Transverse colon (tissue), 4 donors: ENCODE data around the gene SNTG2. TPM values are rescaled to one million over a fixed set of nuclear protein-coding genes. Genes with fewer than 3 reads are reported as not detected.

Experiments
- DNase-seq: peaks from one replicate; pipeline ENCODE4 v3.0.0-alpha.2; 2019
- H3K27ac ChIP-seq, 4 donors: fragments of 200-600 bp; sonication (generic); 2 replicates each; pipeline ENCODE4 v1.5.1; 2016 to 2018; ENCODE audit warnings: inconsistent platforms in 4 of 4
- H3K27me3 ChIP-seq: fragments of 200-600 bp; sonication (generic); 2 replicates; pipeline ENCODE4 v1.5.1; 2017; ENCODE audit warnings: inconsistent platforms
- H3K36me3 ChIP-seq, 4 donors: fragments of 200-600 bp; sonication (generic); 2 replicates each; pipeline ENCODE4 v1.5.1; 2017 to 2019; ENCODE audit warnings: inconsistent platforms in 4 of 4
- H3K4me1 ChIP-seq, 4 donors: fragments of 200-600 bp; sonication (generic); 2 replicates each; pipeline ENCODE4 v1.5.1; 2017 to 2020; ENCODE audit warnings: inconsistent platforms in 4 of 4
- H3K4me3 ChIP-seq, 4 donors: fragments of 200-600 bp; sonication (generic); 1 replicate in 1 of 4; 2 replicates in 3 of 4; pipeline versions ENCODE4 v1.5.1 to v1.6.1; 2017 to 2019; ENCODE audit warnings: inconsistent platforms in 4 of 4
- H3K9me3 ChIP-seq, 2 donors: fragments of 200-600 bp; sonication (generic); 2 replicates each; pipeline ENCODE4 v1.5.1; 2017 to 2019; ENCODE audit warnings: inconsistent platforms in 2 of 2
- CTCF ChIP-seq, 5 experiments: fragments of 200-600 bp in 3 of 5; fragments of 450-650 bp in 2 of 5; sonication (generic) in 3 of 5; IDR thresholded peaks; 1 replicate in 2 of 5; 2 replicates in 3 of 5; pipeline ENCODE4 v1.5.1; 2016 to 2017; ENCODE audit warnings: antibody characterized with exemption in 5 of 5, inconsistent platforms in 3 of 5, mild to moderate bottlenecking in 2 of 5, moderate library complexity in 1 of 5
- EP300 ChIP-seq: sonication (generic); formaldehyde crosslinking; IDR thresholded peaks from one replicate; pipeline ENCODE4 v1.6.1; 2017; ENCODE audit warnings: antibody characterized with exemption, low read depth
- POLR2A ChIP-seq: fragments of 450-650 bp; IDR thresholded peaks from one replicate; pipeline ENCODE4 v1.6.1; 2016; ENCODE audit warnings: antibody characterized with exemption, mild to moderate bottlenecking, moderate library complexity
- POLR2AphosphoS5 ChIP-seq, 3 donors: sonication (generic); formaldehyde crosslinking; IDR thresholded peaks; one replicate each; pipeline ENCODE4 v1.6.1; 2016; ENCODE audit warnings: antibody characterized with exemption in 3 of 3
- WGBS, 2 donors: methylation state at CpG; one replicate each; pipeline ENCODE4 v1.1.5; 2018; ENCODE audit warnings: low coverage in 1 of 2; 5-methylcytosine and 5-hydroxymethylcytosine counted together
- in situ Hi-C, 4 donors: fragments of 200-750 bp; cut with MboI; loops; one replicate each; pipeline versions ENCODE4 v1.15.0 to v1.15.1; 2017; ENCODE audit warnings: low sequenced_read_pairs in 3 of 4, low pct_ligation_motif_present in 1 of 4, low pct_unique_long_range_greater_than_20kb in 1 of 4
- intact Hi-C: fragments of 100-400 bp; cut with DNase I; formaldehyde crosslinking; loops from one replicate; pipeline ENCODE4 v1.15.1; 2023; ENCODE audit warnings: low total_unique reads
- total RNA-seq, 4 donors: library from RNA; depleted of rRNA; stranded (reverse); fragments of >200 nt; gene quantifications; one replicate each; pipeline ENCODE4 v1.1.0, GENCODE V29; 2016

SNTG2 gene
- total RNA-seq, 4 donors from 2014 or later = 0.55 to 4.9 (median 1.5) TPM

GRCh38 chr2:1170241-1170640, 219.6 kb downstream of the SNTG2 start:
- in situ Hi-C loops (no loop called here), intact Hi-C loops (no loop called here)
- no peak overlapping the region for H3K4me3 ChIP-seq

GRCh38 chr2:1170711-1171110, 220.1 kb downstream of the SNTG2 start:
- H3K9me3 ChIP-seq = no peaks in the 10 kb centered on the region
- in situ Hi-C loops (no loop called here), intact Hi-C loops (no loop called here)
- 84 to 87% methylated on average over 5 of the region's 5 CpGs for WGBS, 2 donors
- no peak for DNase-seq
- no peaks in the 10 kb centered on the region for H3K4me1 ChIP-seq
- no peaks in the 10 kb centered on the region for H3K27me3 ChIP-seq
- H3K27ac ChIP-seq = no peak overlapping the region
- H3K4me3 ChIP-seq = no peak overlapping the region
- H3K36me3 ChIP-seq = no peaks in the 10 kb centered on the region
- TF ChIP-seq POLR2AphosphoS5 (IDR thresholded peaks at IDR 0.05) (no peak), EP300 (no peak), POLR2A (no peak), CTCF (IDR thresholded peaks at IDR 0.05) (no peak)

More at GRCh38 chr2:1170241-1170640, 219.6 kb downstream of the SNTG2 start:
- no peaks in the 10 kb centered on the region for H3K27me3 ChIP-seq
- no peaks in the 10 kb centered on the region for H3K36me3 ChIP-seq
- no peak overlapping the region for H3K27ac ChIP-seq
- no peaks in the 10 kb centered on the region for H3K9me3 ChIP-seq
- no peak for DNase-seq
- H3K4me1 ChIP-seq = no peaks in the 10 kb centered on the region
- 63 to 67% methylated on average over 7 to 15 of the region's 15 CpGs for WGBS, 2 donors
- TF ChIP-seq CTCF (IDR thresholded peaks at IDR 0.05) (no peak), POLR2AphosphoS5 (IDR thresholded peaks at IDR 0.05) (no peak), EP300 (no peak), POLR2A (no peak)

GRCh38 chr2:1173528-1173927, 222.9 kb downstream of the SNTG2 start:
- H3K27ac ChIP-seq = no peak overlapping the region
- in situ Hi-C loops = no loop called here
- H3K36me3 ChIP-seq = no peaks in the 10 kb centered on the region
- no peaks in the 10 kb centered on the region for H3K9me3 ChIP-seq
- H3K27me3 ChIP-seq = no peaks in the 10 kb centered on the region
- TF ChIP-seq EP300 = no peak
- no peak for TF ChIP-seq POLR2AphosphoS5 (IDR thresholded peaks at IDR 0.05)
- TF ChIP-seq CTCF (IDR thresholded peaks at IDR 0.05) = no peak
- TF ChIP-seq POLR2A = no peak
- no peak overlapping the region for H3K4me3 ChIP-seq
- intact Hi-C loops = no loop called here
- no peaks in the 10 kb centered on the region for H3K4me1 ChIP-seq
- DNase-seq = no peak
- 50 to 87% methylated on average over 1 to 5 of the region's 5 CpGs for WGBS, 2 donors

GRCh38 chr2:1181893-1182292, 231.2 kb downstream of the SNTG2 start:
- WGBS, 2 donors = 75 to 82% methylated on average over 1 to 3 of the region's 3 CpGs
- H3K4me3 ChIP-seq = no peak overlapping the region
- H3K4me1 ChIP-seq = no peaks in the 10 kb centered on the region
- no peaks in the 10 kb centered on the region for H3K36me3 ChIP-seq
- no peak for DNase-seq
- TF ChIP-seq POLR2A (no peak), CTCF (IDR thresholded peaks at IDR 0.05) (no peak), EP300 (no peak), POLR2AphosphoS5 (IDR thresholded peaks at IDR 0.05) (no peak)
- in situ Hi-C loops = no loop called here
- H3K9me3 ChIP-seq = no peaks in the 10 kb centered on the region
- intact Hi-C loops = no loop called here
- no peaks in the 10 kb centered on the region for H3K27me3 ChIP-seq
- H3K27ac ChIP-seq = no peak overlapping the region
